HepG2 (cell line): ENCODE measurements around the gene RAB3D.

Source experiments
- FOXM1 ChIP-seq: sonication (generic); formaldehyde crosslinking; IDR thresholded peaks from 2 replicates; pipeline ENCODE4 v1.5.0; 2020; ENCODE audit warnings: missing genetic modification reagents
- GABPA ChIP-seq, 2 experiments: IDR thresholded peaks; 2 replicates each; pipeline ENCODE4 v1.6.1; 2011 to 2016; ENCODE audit warnings: low read depth in 2 of 2, low read length in 1 of 2, missing biosample characterization in 1 of 2, missing genetic modification characterization in 1 of 2
- KDM4B ChIP-seq: sonication (generic); formaldehyde crosslinking; IDR thresholded peaks from 2 replicates; pipeline ENCODE4 v1.4.0; 2020; ENCODE audit warnings: missing genetic modification reagents
- NFIC ChIP-seq: IDR thresholded peaks from 2 replicates; pipeline ENCODE4 v1.6.1; 2012; ENCODE audit warnings: mild to moderate bottlenecking, low read length, inconsistent platforms
- STAT5B ChIP-seq: sonication (generic); formaldehyde crosslinking; IDR thresholded peaks from 2 replicates; pipeline ENCODE4 v1.4.0; 2020; ENCODE audit warnings: missing genetic modification reagents
- TF ChIP-seq, protein P1 (sequence below): IDR thresholded peaks from 2 replicates; pipeline ENCODE4 v1.6.1; 2016; ENCODE audit warnings: missing compliant biosample characterization, missing genetic modification reagents, borderline replicate concordance
- TF ChIP-seq, protein P2 (sequence below): sonication (generic); formaldehyde crosslinking; IDR thresholded peaks from 2 replicates; pipeline ENCODE4 v1.4.0; 2020; ENCODE audit warnings: missing genetic modification reagents
- TF ChIP-seq, protein P3 (sequence below): IDR thresholded peaks from 2 replicates; pipeline ENCODE4 v1.6.1; 2012; ENCODE audit warnings: inconsistent platforms
- TF ChIP-seq, protein P4 (sequence below): sonication (generic); formaldehyde crosslinking; IDR thresholded peaks from 2 replicates; pipeline ENCODE4 v1.8.1; 2023; ENCODE audit warnings: mild to moderate bottlenecking, missing genetic modification reagents, borderline replicate concordance
- TF ChIP-seq, protein P5 (sequence below): sonication (generic); formaldehyde crosslinking; IDR thresholded peaks from 2 replicates; pipeline ENCODE4 v1.5.0; 2020; ENCODE audit warnings: mild to moderate bottlenecking, missing genetic modification reagents, moderate library complexity
- TF ChIP-seq, protein P6 (sequence below), 2 experiments: IDR thresholded peaks; 2 replicates each; pipeline ENCODE4 v1.6.1; 2011 to 2012; ENCODE audit warnings: low read length in 2 of 2, borderline replicate concordance in 1 of 2, low read depth in 1 of 2, mild to moderate bottlenecking in 1 of 2, moderate library complexity in 1 of 2

DNA sequence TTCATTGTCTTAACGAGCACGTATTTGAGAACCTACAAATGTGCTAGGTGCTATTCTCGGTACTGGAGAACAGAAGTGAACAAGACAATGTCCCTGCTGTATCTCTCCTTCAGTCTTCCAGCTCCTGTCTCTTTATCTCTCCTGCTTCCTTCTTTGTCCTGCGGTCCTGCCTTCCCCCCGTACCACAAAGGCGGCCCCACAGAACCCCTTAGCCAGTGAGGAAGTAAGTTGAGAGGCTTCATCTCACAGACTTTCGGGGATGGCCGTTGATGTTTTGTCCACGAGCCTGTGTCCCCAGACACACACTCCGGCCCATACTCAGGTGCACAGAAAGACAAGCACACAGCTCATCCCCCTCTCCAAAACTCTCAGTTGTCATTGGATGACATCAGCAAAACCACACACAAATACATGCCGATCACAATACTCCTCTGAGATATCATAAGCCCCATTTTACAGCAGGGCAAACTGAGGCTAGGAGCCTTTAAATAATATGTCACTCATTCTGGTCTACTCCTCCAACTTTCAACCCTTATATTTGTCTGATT is 34.5 kb upstream of the RAB3D start:
- TF ChIP-seq, protein P1, sequence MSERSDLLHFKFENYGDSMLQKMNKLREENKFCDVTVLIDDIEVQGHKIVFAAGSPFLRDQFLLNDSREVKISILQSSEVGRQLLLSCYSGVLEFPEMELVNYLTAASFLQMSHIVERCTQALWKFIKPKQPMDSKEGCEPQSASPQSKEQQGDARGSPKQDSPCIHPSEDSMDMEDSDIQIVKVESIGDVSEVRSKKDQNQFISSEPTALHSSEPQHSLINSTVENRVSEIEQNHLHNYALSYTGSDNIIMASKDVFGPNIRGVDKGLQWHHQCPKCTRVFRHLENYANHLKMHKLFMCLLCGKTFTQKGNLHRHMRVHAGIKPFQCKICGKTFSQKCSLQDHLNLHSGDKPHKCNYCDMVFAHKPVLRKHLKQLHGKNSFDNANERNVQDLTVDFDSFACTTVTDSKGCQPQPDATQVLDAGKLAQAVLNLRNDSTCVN (CRISPR knock-in tag): no peak
- TF ChIP-seq, protein P2, sequence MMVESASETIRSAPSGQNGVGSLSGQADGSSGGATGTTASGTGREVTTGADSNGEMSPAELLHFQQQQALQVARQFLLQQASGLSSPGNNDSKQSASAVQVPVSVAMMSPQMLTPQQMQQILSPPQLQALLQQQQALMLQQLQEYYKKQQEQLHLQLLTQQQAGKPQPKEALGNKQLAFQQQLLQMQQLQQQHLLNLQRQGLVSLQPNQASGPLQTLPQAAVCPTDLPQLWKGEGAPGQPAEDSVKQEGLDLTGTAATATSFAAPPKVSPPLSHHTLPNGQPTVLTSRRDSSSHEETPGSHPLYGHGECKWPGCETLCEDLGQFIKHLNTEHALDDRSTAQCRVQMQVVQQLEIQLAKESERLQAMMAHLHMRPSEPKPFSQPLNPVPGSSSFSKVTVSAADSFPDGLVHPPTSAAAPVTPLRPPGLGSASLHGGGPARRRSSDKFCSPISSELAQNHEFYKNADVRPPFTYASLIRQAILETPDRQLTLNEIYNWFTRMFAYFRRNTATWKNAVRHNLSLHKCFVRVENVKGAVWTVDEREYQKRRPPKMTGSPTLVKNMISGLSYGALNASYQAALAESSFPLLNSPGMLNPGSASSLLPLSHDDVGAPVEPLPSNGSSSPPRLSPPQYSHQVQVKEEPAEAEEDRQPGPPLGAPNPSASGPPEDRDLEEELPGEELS (CRISPR knock-in tag): no peak
- TF ChIP-seq, protein P3, sequence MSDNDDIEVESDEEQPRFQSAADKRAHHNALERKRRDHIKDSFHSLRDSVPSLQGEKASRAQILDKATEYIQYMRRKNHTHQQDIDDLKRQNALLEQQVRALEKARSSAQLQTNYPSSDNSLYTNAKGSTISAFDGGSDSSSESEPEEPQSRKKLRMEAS: no peak
- TF ChIP-seq STAT5B: no peak
- TF ChIP-seq, protein P4, sequence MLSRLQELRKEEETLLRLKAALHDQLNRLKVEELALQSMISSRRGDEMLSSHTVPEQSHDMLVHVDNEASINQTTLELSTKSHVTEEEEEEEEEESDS (CRISPR knock-in tag): no peak
- no peak for TF ChIP-seq GABPA (IDR thresholded peaks at IDR 0.05; ENCODE audit: low read depth, low read length)
- no peak for TF ChIP-seq GABPA (CRISPR knock-in tag; IDR thresholded peaks at IDR 0.05; ENCODE audit: low read depth)
- TF ChIP-seq, protein P5, sequence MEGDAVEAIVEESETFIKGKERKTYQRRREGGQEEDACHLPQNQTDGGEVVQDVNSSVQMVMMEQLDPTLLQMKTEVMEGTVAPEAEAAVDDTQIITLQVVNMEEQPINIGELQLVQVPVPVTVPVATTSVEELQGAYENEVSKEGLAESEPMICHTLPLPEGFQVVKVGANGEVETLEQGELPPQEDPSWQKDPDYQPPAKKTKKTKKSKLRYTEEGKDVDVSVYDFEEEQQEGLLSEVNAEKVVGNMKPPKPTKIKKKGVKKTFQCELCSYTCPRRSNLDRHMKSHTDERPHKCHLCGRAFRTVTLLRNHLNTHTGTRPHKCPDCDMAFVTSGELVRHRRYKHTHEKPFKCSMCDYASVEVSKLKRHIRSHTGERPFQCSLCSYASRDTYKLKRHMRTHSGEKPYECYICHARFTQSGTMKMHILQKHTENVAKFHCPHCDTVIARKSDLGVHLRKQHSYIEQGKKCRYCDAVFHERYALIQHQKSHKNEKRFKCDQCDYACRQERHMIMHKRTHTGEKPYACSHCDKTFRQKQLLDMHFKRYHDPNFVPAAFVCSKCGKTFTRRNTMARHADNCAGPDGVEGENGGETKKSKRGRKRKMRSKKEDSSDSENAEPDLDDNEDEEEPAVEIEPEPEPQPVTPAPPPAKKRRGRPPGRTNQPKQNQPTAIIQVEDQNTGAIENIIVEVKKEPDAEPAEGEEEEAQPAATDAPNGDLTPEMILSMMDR: no peak
- TF ChIP-seq FOXM1 (CRISPR knock-in tag): no peak
- no peak for TF ChIP-seq KDM4B (CRISPR knock-in tag)
- no peak for TF ChIP-seq NFIC
- TF ChIP-seq, protein P6, sequence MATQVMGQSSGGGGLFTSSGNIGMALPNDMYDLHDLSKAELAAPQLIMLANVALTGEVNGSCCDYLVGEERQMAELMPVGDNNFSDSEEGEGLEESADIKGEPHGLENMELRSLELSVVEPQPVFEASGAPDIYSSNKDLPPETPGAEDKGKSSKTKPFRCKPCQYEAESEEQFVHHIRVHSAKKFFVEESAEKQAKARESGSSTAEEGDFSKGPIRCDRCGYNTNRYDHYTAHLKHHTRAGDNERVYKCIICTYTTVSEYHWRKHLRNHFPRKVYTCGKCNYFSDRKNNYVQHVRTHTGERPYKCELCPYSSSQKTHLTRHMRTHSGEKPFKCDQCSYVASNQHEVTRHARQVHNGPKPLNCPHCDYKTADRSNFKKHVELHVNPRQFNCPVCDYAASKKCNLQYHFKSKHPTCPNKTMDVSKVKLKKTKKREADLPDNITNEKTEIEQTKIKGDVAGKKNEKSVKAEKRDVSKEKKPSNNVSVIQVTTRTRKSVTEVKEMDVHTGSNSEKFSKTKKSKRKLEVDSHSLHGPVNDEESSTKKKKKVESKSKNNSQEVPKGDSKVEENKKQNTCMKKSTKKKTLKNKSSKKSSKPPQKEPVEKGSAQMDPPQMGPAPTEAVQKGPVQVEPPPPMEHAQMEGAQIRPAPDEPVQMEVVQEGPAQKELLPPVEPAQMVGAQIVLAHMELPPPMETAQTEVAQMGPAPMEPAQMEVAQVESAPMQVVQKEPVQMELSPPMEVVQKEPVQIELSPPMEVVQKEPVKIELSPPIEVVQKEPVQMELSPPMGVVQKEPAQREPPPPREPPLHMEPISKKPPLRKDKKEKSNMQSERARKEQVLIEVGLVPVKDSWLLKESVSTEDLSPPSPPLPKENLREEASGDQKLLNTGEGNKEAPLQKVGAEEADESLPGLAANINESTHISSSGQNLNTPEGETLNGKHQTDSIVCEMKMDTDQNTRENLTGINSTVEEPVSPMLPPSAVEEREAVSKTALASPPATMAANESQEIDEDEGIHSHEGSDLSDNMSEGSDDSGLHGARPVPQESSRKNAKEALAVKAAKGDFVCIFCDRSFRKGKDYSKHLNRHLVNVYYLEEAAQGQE (IDR thresholded peaks at IDR 0.05; ENCODE audit: borderline replicate concordance in 1 of 2, low read depth in 1 of 2, low read length in 2 of 2): no peak
